ENCODE results near the gene MIXL1. TPM values are rescaled to one million over a fixed set of nuclear protein-coding genes. Genes with fewer than 3 reads are reported as not detected.

MIXL1 gene
- total RNA-seq, 1 experiment from 2014 or later, result not detected

GRCh38 chr1:226186124-226187018 lies 37.1 kb upstream of the MIXL1 start, which contains the start of gene ACBD3:
Gene ACBD3, minus strand, starts transcription at chr1:226186741. Its CDS starts 66 bp downstream, at chr1:226186675.
- CTCF ChIA-PET, result interaction anchor here (1.9 to 2.1 kb wide), 2 partner anchors 10 to 61 kb away, joined by 8 to 9 read pairs; no protein-coding TSS in a partner anchor
- RAD21 ChIA-PET (ENCODE audit: low non-redundant PET in 1 of 2, low total read pairs in 2 of 2, uncharacterized antibody in 2 of 2, unreplicated experiment in 2 of 2), result no interaction called here
- no TSS peak for BruUV-seq (replicated peaks)
- H3K9me3 ChIP-seq (ENCODE audit: control insufficient read depth in 1 of 2, insufficient read depth in 1 of 2, low read depth in 1 of 2, low read length in 2 of 2), result no peaks in the 10 kb centered on the region
- DNase-seq (ENCODE audit: low read depth, low spot score), result peak; percentile 61
- H3K4me2 ChIP-seq (ENCODE audit: low read length), result peak within 1 kb of the TSS; percentile 97
- TF ChIP-seq MAX (IDR thresholded peaks at IDR 0.05) (peak; percentile 53), SP1 (IDR thresholded peaks at IDR 0.05; ENCODE audit: low read depth) (no peak), FOSL1 (IDR thresholded peaks at IDR 0.05; ENCODE audit: low read depth) (no peak), ZBTB33 (IDR thresholded peaks at IDR 0.05; ENCODE audit: extremely low read depth, insufficient replicate concordance, low read length) (no peak), YY1 (IDR thresholded peaks at IDR 0.05; ENCODE audit: extremely low read depth, insufficient replicate concordance, low read depth, low read length) (peak; percentile 87), SIN3A (IDR thresholded peaks at IDR 0.05; ENCODE audit: low read depth) (peak; percentile 82), ELF1 (IDR thresholded peaks at IDR 0.05; ENCODE audit: borderline replicate concordance, low read depth) (peak; percentile 44; the same call in 1 of the 2 replicates), POLR2A (IDR thresholded peaks at IDR 0.05; ENCODE audit: borderline replicate concordance, extremely low read depth, insufficient read depth, insufficient read length) (peak; percentile 84), ZFX (IDR thresholded peaks at IDR 0.05) (peak; percentile 81), POLR2AphosphoS5 (IDR thresholded peaks at IDR 0.05; ENCODE audit: low read depth, low read length) (peak; percentile 96), CEBPB (IDR thresholded peaks at IDR 0.05; ENCODE audit: low read depth) (no peak), CTCF (IDR thresholded peaks at IDR 0.05 in 2 of 3, conservative IDR thresholded peaks at IDR 0.05 in 1 of 3; ENCODE audit: borderline replicate concordance in 1 of 3, insufficient read depth in 1 of 3, low read depth in 2 of 3, low read length in 2 of 3) (0 out of 6 replicates have a peak, but pooled peaks of 1 of the 3 experiments have one; percentile 6), ATF3 (IDR thresholded peaks at IDR 0.05) (no peak)
- peak; percentile 93 for ATAC-seq
- intact Hi-C loops (cut with micrococcal nuclease), result no loop called here
- peaks cover 3% of the 10 kb centered on the region; the same call in 1 of the 2 replicates for H4K20me1 ChIP-seq (ENCODE audit: insufficient read depth)
- peak within 1 kb of the TSS; percentile 90 to 98 for H3K4me3 ChIP-seq (replicated peaks in 1 of 2; ENCODE audit: low read depth in 1 of 2, low read length in 2 of 2)
- peaks cover 20 to 38% of the 10 kb centered on the region in 2 experiments for H3K4me1 ChIP-seq (ENCODE audit: control insufficient read depth in 1 of 2, insufficient read depth in 2 of 2, low read length in 2 of 2)
- H3K36me3 ChIP-seq (ENCODE audit: control insufficient read depth in 1 of 2, insufficient read depth in 2 of 2, low read length in 2 of 2), result peaks cover 0 to under 1% of the 10 kb centered on the region in 2 experiments; a peak in 1 of 4 replicates
- peak within 1 kb of the TSS; percentile 82 for H2AFZ ChIP-seq (ENCODE audit: low read depth, low read length, poor library complexity, severe bottlenecking)
- peak within 1 kb of the TSS; percentile 78 for H3K9ac ChIP-seq (ENCODE audit: low read length)
- POLR2A ChIA-PET, result no interaction called here
- no peaks in the 10 kb centered on the region for H3K27me3 ChIP-seq (ENCODE audit: insufficient read depth, low read length)
- H3K9me2 ChIP-seq (ENCODE audit: insufficient read depth), result no peaks in the 10 kb centered on the region
- H3K27ac ChIP-seq (ENCODE audit: low read depth, low read length), result peak within 1 kb of the TSS; percentile 91
- H3K79me2 ChIP-seq (ENCODE audit: insufficient read depth, low read length), result peaks cover 47% of the 10 kb centered on the region

All from HCT116 (cell line).